ENCODE measurements around the gene OR10A3.

Gene OR10A3

DNA sequence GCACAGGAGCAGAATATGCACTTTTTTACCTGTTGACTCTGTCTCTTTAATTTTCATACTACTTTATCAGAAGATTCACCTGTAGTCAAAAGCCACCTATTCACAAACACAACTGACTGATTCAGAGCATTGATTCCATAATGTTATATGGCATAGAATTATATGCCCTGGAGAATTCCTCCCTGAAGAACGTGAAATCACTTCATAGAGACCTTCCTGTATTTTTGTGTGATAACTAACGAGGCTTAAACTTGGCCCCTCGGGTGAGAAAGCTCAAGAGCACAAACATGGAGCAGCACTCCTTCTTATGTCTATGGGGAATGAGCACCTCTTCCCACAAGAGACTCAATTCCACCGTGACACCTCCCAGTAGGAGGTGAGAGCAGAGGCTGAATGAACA lies 10.3 kb downstream of the OR10A3 start, which contains the start of gene OR10A6:
OR10A6 (minus strand) TSS at position 101 of the 400 bp plus-strand sequence. CDS start 2,606 bp downstream, outside the sequence.
- DNase-seq: no peak

DNA sequence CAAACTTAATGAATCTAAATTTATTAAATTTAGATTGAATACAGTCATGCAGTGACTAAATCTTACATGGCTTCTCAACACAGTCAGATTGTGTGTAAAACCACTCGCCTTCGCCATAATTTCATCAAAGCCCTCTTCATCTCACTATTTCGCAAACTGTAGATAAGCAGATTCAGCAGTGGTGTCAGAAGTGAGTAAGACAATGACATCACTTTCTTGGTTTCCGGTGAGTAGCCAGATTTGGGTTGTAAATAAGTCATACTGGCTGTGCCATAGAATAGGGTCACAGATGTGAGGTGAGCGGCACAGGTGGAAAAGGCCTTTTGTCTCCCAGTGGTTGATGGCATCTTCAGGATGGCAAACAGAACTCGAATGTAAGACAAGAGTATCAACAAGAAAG lies 13.9 kb downstream of the OR10A3 start:
- DNase-seq: no peak

DNA sequence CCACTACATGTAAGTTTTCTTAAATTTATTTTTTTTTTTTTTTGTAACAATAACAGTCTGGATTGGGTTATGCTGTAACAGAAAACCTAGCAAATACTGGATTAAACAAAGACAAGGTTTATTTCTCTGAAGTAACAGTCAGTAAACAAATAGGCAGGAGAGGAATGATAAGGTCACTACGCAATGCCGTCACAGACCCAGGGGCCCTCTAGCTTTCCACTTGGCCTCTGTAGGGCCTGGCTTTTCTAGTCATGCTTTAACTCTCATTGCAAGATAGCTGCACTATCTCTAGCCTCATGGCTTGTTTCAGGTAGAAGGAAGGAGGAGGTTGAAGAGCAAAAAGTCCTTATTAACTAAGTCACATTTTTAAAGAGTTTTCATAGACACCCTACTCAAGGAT lies 17.0 kb downstream of the OR10A3 start:
- no peak for DNase-seq

DNA sequence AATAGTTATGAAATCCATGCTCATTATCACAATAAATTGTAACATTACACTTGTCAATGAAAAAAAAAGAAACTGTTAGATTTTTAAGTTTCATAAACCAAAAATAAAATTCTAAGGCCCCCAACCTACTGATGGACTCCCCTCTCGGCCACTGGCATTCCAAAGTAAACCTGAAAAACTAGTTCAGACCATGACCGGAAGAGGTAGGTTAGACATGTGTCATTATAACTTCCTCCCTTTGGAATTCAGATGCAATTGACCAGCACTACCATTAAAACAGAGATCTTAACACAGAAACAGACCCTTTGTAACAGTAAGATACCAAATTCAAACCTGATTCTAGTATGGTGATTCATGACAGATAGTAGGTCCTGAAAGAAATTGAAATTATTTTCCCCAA lies 23.4 kb downstream of the OR10A3 start:
- no peak for DNase-seq

DNA sequence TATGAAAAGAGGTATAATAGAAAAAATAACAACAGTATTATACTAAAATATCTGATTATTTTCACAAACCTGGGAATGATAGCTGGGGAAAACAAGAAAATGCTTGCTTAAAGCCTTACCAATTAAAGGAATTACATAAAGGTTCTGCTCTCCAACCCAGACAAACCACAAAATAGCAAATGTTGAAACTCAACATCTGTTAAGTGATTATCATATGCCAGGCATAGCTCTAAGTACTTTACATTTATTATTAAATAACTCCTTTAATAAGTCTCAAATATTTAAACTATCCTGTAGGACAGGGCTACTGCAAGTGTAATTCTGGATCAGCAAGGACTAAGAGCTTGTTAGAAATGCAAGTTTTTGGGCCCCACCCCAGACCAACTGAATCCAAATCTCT lies 30.5 kb downstream of the OR10A3 start:
- DNase-seq: no peak

DNA sequence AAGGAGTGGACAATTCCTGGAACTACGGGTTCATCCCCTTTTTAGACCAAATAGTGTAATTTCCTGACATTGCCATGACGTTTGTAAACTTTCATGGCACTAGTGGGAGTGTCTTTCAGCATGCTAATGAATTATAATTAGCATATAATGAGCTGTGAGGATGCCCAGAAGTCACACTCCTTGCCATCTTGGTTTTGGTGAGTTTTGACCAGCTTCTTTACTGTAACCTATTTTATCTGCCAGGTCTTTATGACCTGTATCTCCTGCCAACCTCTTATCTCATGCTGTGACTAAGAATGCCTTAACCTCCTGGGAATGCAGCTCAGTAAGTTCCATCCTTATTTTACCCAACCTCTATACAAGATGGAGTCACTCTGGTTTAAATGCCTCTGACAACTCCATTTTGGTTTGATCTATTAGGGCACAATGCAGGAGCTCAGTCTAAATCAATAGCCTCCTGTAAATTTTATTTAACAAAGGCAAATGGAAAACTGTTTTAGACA lies 31.2 kb downstream of the OR10A3 start:
- no peak for DNase-seq

DNA sequence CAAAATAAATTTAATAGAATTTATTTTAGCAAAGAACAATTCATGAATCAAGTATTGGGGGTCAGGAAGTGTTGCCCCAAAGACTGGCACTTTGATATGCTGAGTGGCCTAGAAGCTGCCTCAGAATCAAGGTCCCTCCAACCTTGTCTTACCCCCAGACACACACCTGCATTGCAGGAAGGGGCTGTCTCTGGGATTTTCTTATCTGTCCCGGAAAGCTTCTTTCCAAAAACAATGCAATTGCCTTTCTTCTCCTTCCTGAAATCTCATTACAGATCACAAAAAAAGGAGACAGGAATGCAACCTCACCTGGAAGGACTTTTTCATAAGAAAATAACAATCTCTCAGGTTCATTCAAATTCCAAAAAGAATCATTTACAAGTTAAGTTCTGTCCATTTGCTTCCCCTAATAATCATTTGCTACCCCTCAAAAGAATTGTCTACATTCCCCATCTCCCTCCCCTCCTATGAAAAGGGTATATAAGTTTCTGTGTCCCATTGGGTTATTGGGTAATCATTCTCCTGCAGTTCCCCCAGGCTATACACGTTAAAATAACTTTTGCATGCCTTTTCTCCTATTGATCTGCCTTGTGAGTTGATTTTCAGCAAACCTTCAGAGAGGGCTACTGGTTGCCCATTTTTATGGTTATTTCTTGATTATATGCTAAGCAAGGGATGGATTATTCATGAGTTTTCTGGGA lies 31.8 kb downstream of the OR10A3 start:
- no peak for DNase-seq

DNA sequence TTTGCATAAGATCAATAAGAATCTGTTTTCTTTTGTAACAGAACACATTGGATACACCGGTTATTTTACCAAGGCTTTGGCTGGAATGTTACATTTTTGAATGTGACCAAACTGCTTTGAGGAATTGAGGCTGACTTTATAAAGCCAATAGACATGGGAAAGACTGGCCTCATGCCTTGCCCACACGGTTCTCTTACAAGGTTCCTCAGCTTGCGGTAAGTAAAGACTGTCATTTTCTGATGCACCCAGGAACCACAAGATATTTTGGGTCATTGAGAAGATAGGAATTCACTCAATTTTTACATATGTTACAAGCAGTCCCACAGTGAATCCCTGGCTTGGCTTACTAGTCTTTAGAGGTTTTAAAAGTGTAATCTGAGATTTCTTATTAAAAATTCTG lies 34.4 kb downstream of the OR10A3 start:
- no peak for DNase-seq

DNA sequence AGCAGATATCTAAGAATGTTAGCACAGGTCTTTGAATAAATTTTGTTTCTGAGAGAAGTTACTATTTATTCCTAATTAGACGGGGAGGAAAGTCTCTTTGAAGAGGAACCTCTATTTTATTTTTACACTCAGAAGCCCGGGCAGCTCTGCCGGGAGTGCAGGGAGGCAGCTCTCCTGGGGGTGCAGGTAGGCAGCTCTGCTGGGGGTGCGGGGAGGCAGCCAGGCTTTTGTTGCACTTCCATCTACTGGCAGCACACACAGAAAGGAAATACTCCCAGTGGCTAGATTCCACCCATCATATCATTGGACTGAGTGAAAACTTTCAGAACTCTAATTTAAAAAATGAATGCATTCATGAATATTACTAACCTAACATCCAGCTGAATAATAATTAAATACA lies 35.0 kb downstream of the OR10A3 start:
- no peak for DNase-seq

DNA sequence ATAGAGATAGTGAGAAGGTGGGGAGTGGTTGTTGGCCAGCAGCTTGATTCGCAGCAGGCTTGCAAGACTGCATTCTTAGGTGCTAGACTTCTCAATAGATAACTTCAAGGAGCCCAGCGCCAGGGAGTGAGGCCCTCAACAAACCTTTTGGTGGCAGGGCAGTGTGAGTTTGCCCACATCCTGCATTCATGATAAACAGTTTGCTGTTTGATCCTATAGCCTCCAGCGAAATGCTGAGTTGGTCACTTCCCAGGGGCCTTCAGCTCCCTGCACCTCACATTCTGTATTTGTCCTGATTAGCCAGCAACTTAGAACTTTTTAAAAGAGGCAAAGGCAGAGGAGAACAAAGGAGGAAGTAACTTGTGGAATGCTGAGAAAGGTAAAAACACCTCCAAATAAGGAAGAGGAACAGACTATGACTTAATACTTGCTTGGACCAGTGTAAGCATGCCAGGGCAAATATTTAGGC lies 35.5 kb downstream of the OR10A3 start:
- no peak for DNase-seq

DNA sequence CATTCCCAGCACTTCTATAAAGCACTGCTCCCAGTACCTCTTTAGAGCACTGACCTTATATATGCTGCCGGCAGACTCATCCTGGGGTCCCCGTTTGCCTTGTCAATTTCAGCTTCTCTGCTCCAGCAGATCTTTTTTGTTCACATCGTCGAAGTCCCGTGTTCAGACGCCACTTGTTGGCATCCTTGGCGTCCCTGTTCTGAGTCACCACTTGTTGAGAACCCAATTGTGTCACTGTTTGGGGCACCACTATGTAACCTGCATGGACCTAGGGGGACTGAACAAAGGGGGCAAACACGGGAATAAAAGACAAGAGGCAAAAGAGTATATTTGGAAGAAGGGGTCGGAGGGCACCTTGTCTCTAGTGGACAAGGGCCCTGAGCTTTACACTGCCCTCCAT lies 36.0 kb downstream of the OR10A3 start:
- no peak for DNase-seq

DNA sequence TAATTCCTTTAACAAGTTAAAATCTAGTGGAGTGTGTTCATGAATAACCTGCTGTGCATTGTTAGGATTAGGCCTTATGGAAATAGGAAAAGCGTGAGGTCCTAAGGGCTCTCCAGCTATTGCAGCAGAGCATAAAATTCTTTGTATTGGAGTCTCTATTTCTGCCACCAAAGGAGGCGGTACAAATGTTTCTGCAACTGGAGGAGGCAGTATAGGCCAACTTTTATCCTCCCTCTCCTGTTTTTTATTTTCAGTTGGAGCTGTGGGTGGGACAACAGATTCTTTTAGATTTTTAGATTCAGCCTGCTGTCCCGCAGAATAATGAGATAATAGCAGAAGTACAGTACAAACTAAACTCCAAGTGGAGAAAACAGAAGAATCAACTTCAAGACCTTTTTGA lies 36.6 kb downstream of the OR10A3 start:
- no peak for DNase-seq

DNA sequence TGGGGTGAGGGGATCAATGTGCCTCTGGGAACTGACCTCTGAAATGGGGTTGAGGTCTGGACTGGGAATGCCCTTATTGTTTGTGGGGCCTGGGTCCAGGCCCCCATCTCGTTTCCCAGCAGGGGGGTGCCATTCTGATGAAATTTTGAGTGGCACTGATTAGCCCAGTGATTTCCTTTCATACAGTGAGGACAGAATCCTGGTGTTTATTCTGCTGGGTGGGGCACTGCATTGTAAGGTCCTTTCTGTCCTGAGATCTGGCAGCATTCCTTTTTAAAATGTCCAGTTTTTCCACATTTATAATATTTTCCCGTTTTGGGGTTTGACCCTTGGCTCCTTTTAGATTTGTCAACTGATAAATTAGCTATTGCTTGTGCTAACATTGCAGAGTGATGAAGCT lies 37.6 kb downstream of the OR10A3 start:
- no peak for DNase-seq

DNA sequence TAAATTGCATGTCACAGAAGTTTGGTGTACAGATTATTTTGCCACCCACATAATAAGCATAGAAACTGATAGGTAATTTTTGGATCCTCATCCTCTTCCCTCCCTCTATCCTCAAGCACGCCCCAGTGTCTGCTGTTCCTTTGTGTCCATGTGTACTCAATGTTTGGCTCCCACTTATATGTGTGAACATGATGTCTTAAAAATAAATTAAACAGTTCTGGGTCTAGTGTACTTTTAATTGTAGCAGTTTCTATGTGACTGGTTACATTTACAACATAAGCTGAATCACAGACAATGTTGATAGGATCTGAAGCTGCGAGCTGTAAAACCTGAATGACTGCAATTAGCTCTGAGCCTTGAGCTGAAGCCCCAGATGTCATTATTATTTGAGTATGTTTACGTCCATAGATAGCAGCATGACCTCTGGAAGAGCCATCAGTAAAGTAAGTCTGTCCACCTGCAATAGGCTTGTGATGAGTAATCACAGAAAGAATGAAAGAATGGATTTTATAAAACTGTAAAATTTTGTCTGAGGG lies 40.1 kb downstream of the OR10A3 start:
- no peak for DNase-seq

DNA sequence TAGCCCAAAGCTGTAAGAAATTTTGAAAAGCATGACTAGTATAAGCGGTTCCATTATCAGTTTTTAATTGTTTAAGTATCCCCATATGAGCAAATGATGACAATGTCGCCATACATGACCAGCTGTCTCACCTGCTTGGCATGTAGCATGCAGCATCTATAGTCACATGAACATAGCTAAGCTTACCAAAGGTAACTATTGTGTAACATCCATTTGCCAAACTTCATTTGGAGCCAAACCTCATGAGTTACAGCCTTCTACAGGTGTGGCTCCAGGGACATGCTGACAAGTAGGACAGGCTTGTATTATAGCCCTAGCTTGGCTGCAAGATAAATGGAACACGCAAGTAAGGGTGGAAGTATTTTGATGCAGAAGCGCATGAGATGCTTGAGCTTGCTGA lies 40.8 kb downstream of the OR10A3 start:
- DNase-seq: no peak

DNA sequence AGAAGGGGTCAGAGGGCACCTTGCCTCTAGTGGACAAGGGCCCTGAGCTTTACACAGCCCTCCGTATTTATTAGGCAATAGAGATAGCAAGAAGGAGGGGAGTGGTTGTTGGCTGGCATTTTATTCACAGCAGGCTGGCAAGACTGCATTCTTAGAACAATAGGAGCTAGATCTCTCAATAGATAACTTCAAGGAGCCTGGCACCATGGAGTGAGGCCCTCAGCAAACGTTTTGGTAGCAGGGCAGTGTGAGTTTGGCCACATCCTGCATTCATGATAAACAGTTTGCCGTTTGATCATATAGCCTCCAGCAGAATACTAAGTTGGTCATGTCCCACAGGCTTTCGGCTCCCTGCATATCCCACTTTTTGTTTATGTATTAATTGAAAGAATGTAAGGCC lies 42.1 kb downstream of the OR10A3 start:
- DNase-seq: no peak

DNA sequence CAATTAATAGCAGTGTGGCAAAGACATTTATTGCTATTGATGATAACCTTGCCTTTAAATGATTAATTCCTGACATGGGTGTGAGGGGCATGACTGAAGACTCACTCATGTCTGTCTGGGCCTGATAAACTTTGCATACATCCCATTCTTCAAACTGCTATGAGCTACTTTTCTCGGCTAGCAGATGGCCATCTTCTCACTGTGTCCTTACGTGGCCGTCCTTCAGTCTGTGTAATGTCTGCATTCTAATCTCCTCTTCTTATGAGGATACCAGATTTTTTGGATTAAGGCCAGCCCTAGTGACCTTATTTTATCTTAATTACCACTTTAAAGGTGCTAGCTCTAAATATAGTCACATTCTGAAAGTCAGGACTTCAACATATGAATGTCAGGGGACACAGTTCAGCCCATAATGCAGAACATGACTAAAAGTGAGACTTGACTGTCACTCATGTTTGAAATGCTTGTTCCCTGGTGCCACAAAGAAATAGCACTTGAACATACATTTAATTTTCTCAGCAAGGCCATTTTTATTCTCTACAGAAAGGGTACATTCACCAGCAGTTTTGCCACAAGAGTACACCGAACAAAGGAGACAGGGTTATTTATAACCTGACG lies 42.7 kb downstream of the OR10A3 start:
- no peak for DNase-seq

DNA sequence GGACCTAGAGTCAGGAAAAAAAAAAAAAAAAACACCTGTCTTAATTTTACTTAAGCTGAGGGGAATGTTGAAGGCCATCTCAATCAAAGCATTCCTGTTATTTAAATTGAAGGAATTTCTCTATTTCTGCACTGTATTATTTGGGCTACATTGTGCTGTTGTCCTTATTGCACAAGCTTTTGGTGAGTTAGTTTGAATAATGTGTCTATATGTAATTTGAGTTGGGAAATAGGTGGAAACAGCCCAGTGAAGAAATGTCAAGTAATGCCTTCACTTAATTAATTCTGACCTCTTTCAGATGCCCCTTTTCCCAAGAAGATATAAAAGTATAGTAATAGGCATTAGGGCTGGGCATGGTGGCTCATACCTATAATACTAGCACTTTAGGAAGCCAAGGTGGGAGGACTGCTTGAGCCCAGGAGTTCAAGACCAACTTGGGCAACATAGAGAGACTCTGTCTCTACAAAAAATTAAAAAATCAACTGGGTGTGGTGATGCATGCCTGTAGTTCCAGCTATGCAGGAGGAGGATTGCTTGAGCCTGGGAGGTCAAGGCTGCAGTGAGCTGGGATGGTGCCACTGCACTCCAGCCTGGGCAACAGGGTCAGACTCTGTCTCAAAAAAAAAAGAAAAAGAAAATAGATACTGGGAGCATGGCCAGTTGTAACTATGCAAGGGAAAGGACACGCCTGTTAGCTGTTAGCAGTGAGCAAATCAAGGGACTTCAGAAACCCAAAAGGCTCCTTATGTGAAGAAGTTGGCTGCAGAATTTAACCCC lies 45.3 kb downstream of the OR10A3 start:
- DNase-seq: no peak

DNA sequence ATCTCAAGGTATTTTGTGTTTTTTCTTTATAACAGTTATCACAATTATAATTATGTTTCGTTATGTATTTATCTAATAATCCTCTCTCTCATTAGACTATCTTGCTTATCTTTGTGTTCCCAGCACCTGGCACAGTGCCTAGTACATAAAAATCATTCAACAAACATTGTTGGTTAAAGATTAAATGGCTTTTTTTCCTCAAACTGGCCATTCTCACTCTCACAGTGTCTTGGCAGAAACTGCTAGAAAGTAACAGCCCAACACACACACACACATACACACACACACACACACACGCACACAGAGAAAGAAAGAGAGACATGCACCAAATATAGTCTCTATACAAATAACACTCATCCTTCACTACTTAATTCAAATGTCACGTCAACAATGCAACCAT lies 47.3 kb downstream of the OR10A3 start:
- DNase-seq: no peak

DNA sequence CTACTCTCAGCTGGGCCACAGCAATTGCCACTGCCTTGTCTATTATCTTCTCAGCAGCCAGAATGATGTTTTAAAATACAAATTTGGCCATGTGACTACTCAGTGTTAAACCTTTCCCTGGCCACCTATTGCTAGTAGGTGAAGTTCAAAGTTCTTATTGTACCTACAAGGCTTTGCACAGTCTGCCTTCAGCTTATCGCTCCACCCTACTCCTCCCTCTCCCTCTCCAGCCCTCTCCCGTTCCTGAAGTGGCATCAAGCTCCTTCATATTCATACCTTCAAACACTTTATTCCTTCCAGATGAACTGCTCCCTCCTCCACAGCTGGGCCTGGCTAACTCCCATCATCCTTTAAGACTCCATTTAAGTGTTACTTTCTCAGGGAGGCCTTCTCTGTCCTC lies 47.7 kb downstream of the OR10A3 start:
- DNase-seq: no peak

DNA sequence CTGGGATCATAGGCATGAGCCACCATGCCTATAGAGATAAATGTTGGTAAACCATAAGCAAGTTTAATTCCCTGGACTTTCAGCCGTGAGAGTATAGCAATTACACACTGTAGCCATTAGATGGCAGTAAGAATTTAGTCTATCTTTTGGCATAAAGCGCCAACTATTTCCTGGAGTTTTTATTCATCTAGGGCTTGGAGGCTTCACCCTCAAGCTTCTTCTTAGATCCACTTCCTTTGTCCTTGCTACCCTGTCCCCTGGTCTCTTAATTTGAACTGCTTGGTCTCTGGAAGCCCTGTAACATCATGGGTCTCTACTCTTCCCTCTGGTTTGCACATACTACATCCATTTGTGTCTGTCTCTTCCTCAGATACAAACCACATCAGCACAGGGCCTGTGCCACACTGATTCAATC lies 48.7 kb downstream of the OR10A3 start:
- DNase-seq: peak in 1 of 2 experiments; percentile 56

DNA sequence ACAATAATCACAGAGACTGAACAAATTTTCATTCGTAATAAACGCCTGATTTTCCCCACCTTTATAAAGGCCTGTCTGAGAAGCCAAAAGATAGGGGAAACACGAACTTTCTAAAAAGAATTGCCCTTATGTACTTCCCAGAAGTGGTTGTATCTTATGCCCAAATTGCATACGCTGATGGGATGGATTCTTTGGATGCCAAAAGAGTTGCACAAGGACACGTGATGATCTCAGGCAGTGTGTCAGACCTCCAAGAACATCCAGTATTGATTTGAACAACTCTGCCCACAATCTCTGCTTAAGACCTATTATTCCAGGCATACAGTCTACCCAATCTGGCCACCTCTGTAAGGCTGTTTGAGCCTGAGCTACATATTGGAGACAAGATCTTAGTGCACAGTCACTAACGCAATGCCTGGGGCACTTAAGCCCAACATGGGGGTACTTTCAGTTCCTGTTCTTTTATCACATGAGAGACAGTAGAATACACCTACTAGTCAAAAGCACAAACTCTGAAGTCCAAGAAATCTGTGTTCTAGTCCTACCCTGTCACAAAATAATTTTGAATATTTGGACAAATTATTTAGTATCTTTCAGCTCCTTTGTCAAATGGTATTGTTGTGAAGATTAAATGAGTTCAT lies 49.3 kb downstream of the OR10A3 start:
- no peak for DNase-seq

All from NCI-H1930 (cell line).